ENCODE results near the gene ZNF224.
"Not testable (repeated sequence)": the region's sequence is repeated elsewhere in the genome, so short reads cannot be mapped to it uniquely, and the experiment has no call there.

ZNF224 gene

GRCh38 chr19:44109458-44109857, 15.3 kb downstream of the ZNF224 start:
- H3K4me1 ChIP-seq (ENCODE audit: insufficient read depth, insufficient read length), result no peaks in the 10 kb centered on the region
- H3K4me3 ChIP-seq (ENCODE audit: insufficient read length, low read depth), result no peak overlapping the region
- peaks cover 37% of the 10 kb centered on the region for H3K36me3 ChIP-seq (ENCODE audit: insufficient read depth, insufficient read length, low read length)
- no peaks in the 10 kb centered on the region for H3K27me3 ChIP-seq (ENCODE audit: insufficient read depth, insufficient read length)
- no peak for DNase-seq (ENCODE audit: low read depth, low spot score)
- peaks cover 45% of the 10 kb centered on the region for H3K9me3 ChIP-seq (ENCODE audit: insufficient read depth, low read length)
- no peak overlapping the region for H3K9ac ChIP-seq (ENCODE audit: insufficient read length, low read depth)
- TF ChIP-seq ZNF274 (IDR thresholded peaks at IDR 0.05; ENCODE audit: low read depth, low read length) (no peak), SUZ12 (IDR thresholded peaks at IDR 0.05; ENCODE audit: extremely low read depth, insufficient read depth, insufficient read length) (no peak), YY1 (IDR thresholded peaks at IDR 0.05; ENCODE audit: insufficient read depth, insufficient read length) (no peak)

- H3K9me3 ChIP-seq (ENCODE audit: insufficient read depth, low read length), result peaks cover 34% of the 10 kb centered on the region
- TF ChIP-seq YY1 (IDR thresholded peaks at IDR 0.05; ENCODE audit: insufficient read depth, insufficient read length) (peak; percentile 63), SUZ12 (IDR thresholded peaks at IDR 0.05; ENCODE audit: extremely low read depth, insufficient read depth, insufficient read length) (no peak), ZNF274 (IDR thresholded peaks at IDR 0.05; ENCODE audit: low read depth, low read length) (no peak)
- H3K4me1 ChIP-seq (ENCODE audit: insufficient read depth, insufficient read length), result no peaks in the 10 kb centered on the region
- peak; percentile 79 for DNase-seq (ENCODE audit: low read depth, low spot score)
- H3K4me3 ChIP-seq (ENCODE audit: insufficient read length, low read depth), result peak overlapping the region; percentile 86
- H3K36me3 ChIP-seq (ENCODE audit: insufficient read depth, insufficient read length, low read length), result peaks cover 36% of the 10 kb centered on the region
- H3K27me3 ChIP-seq (ENCODE audit: insufficient read depth, insufficient read length), result no peaks in the 10 kb centered on the region
- peak overlapping the region; percentile 79 for H3K9ac ChIP-seq (ENCODE audit: insufficient read length, low read depth)
These were observed 17.8 kb downstream of the ZNF224 start for GRCh38 chr19:44111910-44112463.

DNA sequence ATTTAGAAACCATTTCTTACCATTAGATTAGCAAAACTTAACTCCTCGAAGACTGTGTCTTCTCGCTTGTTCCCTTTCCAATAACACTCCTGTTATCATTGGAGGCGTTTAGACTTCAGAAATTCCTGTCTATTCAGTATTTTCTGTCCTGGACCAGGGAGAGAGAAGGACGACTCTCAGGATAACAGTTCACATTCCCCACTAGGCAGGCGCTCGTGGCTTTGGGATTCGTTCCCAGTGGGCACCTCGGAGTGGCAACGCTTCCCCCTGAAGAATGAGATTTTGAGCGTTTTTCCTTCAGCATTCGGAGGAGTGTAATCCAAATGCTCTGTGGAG, 18.6 kb downstream of the ZNF224 start:
- peak overlapping the region; percentile 79 for H3K9ac ChIP-seq (ENCODE audit: insufficient read length, low read depth)

DNA sequence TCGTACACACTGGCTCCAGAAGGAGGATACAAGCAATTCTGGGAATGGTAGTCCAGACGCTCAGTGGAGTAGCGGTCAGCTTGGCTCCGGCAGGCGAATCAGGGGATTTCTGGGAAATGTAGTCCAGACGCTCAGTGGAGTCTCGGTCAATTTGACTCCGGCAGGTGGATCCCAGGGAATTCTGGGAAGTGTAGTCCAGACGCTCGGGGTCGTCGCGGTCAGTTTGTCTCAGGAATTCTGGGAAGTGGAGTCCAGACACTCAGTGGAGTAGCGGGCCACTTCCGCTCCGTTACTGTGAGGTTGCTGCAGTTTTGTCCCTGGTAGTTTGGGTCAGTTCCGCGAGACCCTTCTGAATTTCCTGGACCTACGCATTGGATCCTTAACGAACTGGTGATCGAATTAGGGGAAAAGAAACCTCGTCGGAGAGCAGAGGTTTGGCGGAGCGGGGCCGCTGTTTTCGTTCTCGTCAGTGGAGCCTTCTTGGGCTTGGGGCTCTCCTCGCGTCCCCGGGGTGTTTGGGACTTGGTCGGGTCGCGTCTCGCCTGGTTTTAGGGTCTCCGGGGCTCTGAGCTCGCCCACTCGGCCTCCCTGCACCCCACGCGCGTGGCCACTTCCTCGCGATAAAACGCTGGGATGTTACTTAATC, 19.1 kb downstream of the ZNF224 start, which contains the start of gene ZNF225:
ZNF225 (plus strand) TSS at position 262 of the 646 bp plus-strand sequence. CDS start 2,429 bp downstream, outside the sequence.
- no peaks in the 10 kb centered on the region for H3K4me1 ChIP-seq (ENCODE audit: insufficient read depth, insufficient read length)
- H3K27me3 ChIP-seq (ENCODE audit: insufficient read depth, insufficient read length), result no peaks in the 10 kb centered on the region
- H3K36me3 ChIP-seq (ENCODE audit: insufficient read depth, insufficient read length, low read length), result peaks cover 32% of the 10 kb centered on the region
- TF ChIP-seq ZNF274 (IDR thresholded peaks at IDR 0.05; ENCODE audit: low read depth, low read length), result no peak
- TF ChIP-seq SUZ12 (IDR thresholded peaks at IDR 0.05; ENCODE audit: extremely low read depth, insufficient read depth, insufficient read length), result no peak
- TF ChIP-seq YY1 (IDR thresholded peaks at IDR 0.05; ENCODE audit: insufficient read depth, insufficient read length), result no peak
- peak within 1 kb of the TSS; percentile 82 for H3K9ac ChIP-seq (ENCODE audit: insufficient read length, low read depth)
- DNase-seq (ENCODE audit: low read depth, low spot score), result peak; percentile 95
- peaks cover 21% of the 10 kb centered on the region for H3K9me3 ChIP-seq (ENCODE audit: insufficient read depth, low read length)
- peak within 1 kb of the TSS; percentile 86 for H3K4me3 ChIP-seq (ENCODE audit: insufficient read length, low read depth)

More for the DNA sequence above, 18.6 kb downstream of the ZNF224 start:
- no peaks in the 10 kb centered on the region for H3K27me3 ChIP-seq (ENCODE audit: insufficient read depth, insufficient read length)
- TF ChIP-seq SUZ12 (IDR thresholded peaks at IDR 0.05; ENCODE audit: extremely low read depth, insufficient read depth, insufficient read length) (no peak), ZNF274 (IDR thresholded peaks at IDR 0.05; ENCODE audit: low read depth, low read length) (no peak), YY1 (IDR thresholded peaks at IDR 0.05; ENCODE audit: insufficient read depth, insufficient read length) (no peak)
- H3K9me3 ChIP-seq (ENCODE audit: insufficient read depth, low read length), result peaks cover 26% of the 10 kb centered on the region
- H3K4me1 ChIP-seq (ENCODE audit: insufficient read depth, insufficient read length), result no peaks in the 10 kb centered on the region
- H3K4me3 ChIP-seq (ENCODE audit: insufficient read length, low read depth), result peak overlapping the region; percentile 86
- H3K36me3 ChIP-seq (ENCODE audit: insufficient read depth, insufficient read length, low read length), result peaks cover 33% of the 10 kb centered on the region
- no peak for DNase-seq (ENCODE audit: low read depth, low spot score)

GRCh38 chr19:44113784-44114390, 19.7 kb downstream of the ZNF224 start:
- DNase-seq (ENCODE audit: low read depth, low spot score), result no peak
- Histone ChIP-seq H3K4me1 (ENCODE audit: insufficient read depth, insufficient read length) (no peaks in the 10 kb centered on the region), H3K9ac (ENCODE audit: insufficient read length, low read depth) (peak overlapping the region; percentile 82), H3K27me3 (ENCODE audit: insufficient read depth, insufficient read length) (no peaks in the 10 kb centered on the region), H3K9me3 (ENCODE audit: insufficient read depth, low read length) (peaks cover 15% of the 10 kb centered on the region; the same call in 1 of the 2 replicates), H3K4me3 (ENCODE audit: insufficient read length, low read depth) (peak overlapping the region; percentile 86), H3K36me3 (ENCODE audit: insufficient read depth, insufficient read length, low read length) (peaks cover 32% of the 10 kb centered on the region)
- TF ChIP-seq SUZ12 (IDR thresholded peaks at IDR 0.05; ENCODE audit: extremely low read depth, insufficient read depth, insufficient read length) (no peak), YY1 (IDR thresholded peaks at IDR 0.05; ENCODE audit: insufficient read depth, insufficient read length) (no peak), ZNF274 (IDR thresholded peaks at IDR 0.05; ENCODE audit: low read depth, low read length) (no peak)

DNA sequence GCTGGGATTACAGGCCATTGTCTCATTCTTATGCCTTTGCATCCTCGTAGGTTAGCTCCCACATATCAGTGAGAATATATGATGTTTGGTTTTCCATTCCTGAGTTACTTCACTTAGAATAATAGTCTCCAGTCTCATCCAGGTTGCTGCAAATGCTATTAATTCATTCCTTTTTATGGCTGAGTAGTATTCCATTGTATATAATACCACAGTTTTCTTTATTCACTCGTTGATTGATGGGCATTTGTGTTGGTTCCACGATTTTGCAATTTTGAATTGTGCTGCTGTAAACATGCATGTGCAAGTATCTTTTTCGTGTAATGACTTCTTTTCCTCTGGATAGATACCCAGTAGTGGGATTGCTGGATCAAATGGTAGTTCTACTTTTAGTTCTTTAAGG, 27.0 kb downstream of the ZNF224 start:
- peaks cover 31% of the 10 kb centered on the region for H3K36me3 ChIP-seq (ENCODE audit: insufficient read depth, insufficient read length, low read length)
- DNase-seq (ENCODE audit: low read depth, low spot score); H3K27me3 ChIP-seq (ENCODE audit: insufficient read depth, insufficient read length); H3K9ac ChIP-seq (ENCODE audit: insufficient read length, low read depth); H3K4me1 ChIP-seq (ENCODE audit: insufficient read depth, insufficient read length); H3K9me3 ChIP-seq (ENCODE audit: insufficient read depth, low read length); H3K4me3 ChIP-seq (ENCODE audit: insufficient read length, low read depth): not testable (repeated sequence)

- Histone ChIP-seq H3K4me3 (ENCODE audit: insufficient read length, low read depth) (no peak overlapping the region), H3K27me3 (ENCODE audit: insufficient read depth, insufficient read length) (no peaks in the 10 kb centered on the region), H3K9ac (ENCODE audit: insufficient read length, low read depth) (no peak overlapping the region), H3K4me1 (ENCODE audit: insufficient read depth, insufficient read length) (no peaks in the 10 kb centered on the region), H3K9me3 (ENCODE audit: insufficient read depth, low read length) (peaks cover 4% of the 10 kb centered on the region; the same call in 1 of the 2 replicates), H3K36me3 (ENCODE audit: insufficient read depth, insufficient read length, low read length) (peaks cover 21% of the 10 kb centered on the region)
- no peak for DNase-seq (ENCODE audit: low read depth, low spot score)
- TF ChIP-seq SUZ12 (IDR thresholded peaks at IDR 0.05; ENCODE audit: extremely low read depth, insufficient read depth, insufficient read length), result no peak
- no peak for TF ChIP-seq ZNF274 (IDR thresholded peaks at IDR 0.05; ENCODE audit: low read depth, low read length)
- TF ChIP-seq YY1 (IDR thresholded peaks at IDR 0.05; ENCODE audit: insufficient read depth, insufficient read length), result no peak
These were observed 37.8 kb downstream of the ZNF224 start for GRCh38 chr19:44131955-44132354.
